ENCODE data around the gene MYF5.

Gene MYF5

GRCh38 chr12:80707830-80708258 is 8.9 kb upstream of the MYF5 start:
- DNase-seq (ENCODE audit: low spot score) = no peak

- no peak for DNase-seq (ENCODE audit: low spot score)
Measured at GRCh38 chr12:80708259-80708974, 8.3 kb upstream of the MYF5 start.

GRCh38 chr12:80708975-80709328 is 7.8 kb upstream of the MYF5 start:
- DNase-seq (ENCODE audit: low spot score) = no peak

- peak; percentile 27 for DNase-seq (ENCODE audit: low spot score)
Measured at GRCh38 chr12:80709811-80710726, 6.6 kb upstream of the MYF5 start.

- DNase-seq (ENCODE audit: low spot score) = no peak
Measured at GRCh38 chr12:80710727-80711449, 5.8 kb upstream of the MYF5 start.

- DNase-seq (ENCODE audit: low spot score) = no peak
Measured at GRCh38 chr12:80711866-80712265, 4.8 kb upstream of the MYF5 start.

- DNase-seq (ENCODE audit: low spot score) = no peak
Measured at GRCh38 chr12:80712866-80713265, 3.8 kb upstream of the MYF5 start.

GRCh38 chr12:80713419-80713818 is 3.3 kb upstream of the MYF5 start:
- DNase-seq (ENCODE audit: low spot score) = no peak

GRCh38 chr12:80714055-80714454 is 2.7 kb upstream of the MYF5 start:
- DNase-seq (ENCODE audit: low spot score) = no peak

GRCh38 chr12:80714846-80715245 is 1.9 kb upstream of the MYF5 start:
- DNase-seq (ENCODE audit: low spot score) = no peak

- no peak for DNase-seq (ENCODE audit: low spot score)
Measured at GRCh38 chr12:80715713-80716249, 931 bp upstream of the MYF5 start.

GRCh38 chr12:80717856-80718255 is 1.1 kb downstream of the MYF5 start:
- DNase-seq (ENCODE audit: low spot score) = no peak

GRCh38 chr12:80720516-80720915 is 3.8 kb downstream of the MYF5 start:
- no peak for DNase-seq (ENCODE audit: low spot score)

GRCh38 chr12:80721326-80721725 is 4.6 kb downstream of the MYF5 start:
- no peak for DNase-seq (ENCODE audit: low spot score)

- no peak for DNase-seq (ENCODE audit: low spot score)
Measured at GRCh38 chr12:80745851-80746505, 29.3 kb downstream of the MYF5 start.

- no peak for DNase-seq (ENCODE audit: low spot score)
Measured at GRCh38 chr12:80747800-80748199, 31.1 kb downstream of the MYF5 start.

GRCh38 chr12:80749456-80749855 is 32.7 kb downstream of the MYF5 start:
- no peak for DNase-seq (ENCODE audit: low spot score)

GRCh38 chr12:80752464-80752863 is 35.8 kb downstream of the MYF5 start:
- DNase-seq (ENCODE audit: low spot score) = no peak

- DNase-seq (ENCODE audit: low spot score) = no peak
Measured at GRCh38 chr12:80754274-80754673, 37.6 kb downstream of the MYF5 start.

GRCh38 chr12:80756875-80757274 is 40.2 kb downstream of the MYF5 start:
- DNase-seq (ENCODE audit: low spot score) = no peak

GRCh38 chr12:80761838-80762237 is 45.1 kb downstream of the MYF5 start:
- DNase-seq (ENCODE audit: low spot score) = no peak

- DNase-seq (ENCODE audit: low spot score) = peak; percentile 2
Measured at GRCh38 chr12:80763874-80764273, 47.2 kb downstream of the MYF5 start.

All from germinal center (tissue), 1 donor.